ENCODE results near the gene RASA4. TPM values are rescaled to one million over a fixed set of nuclear protein-coding genes. Genes with fewer than 3 reads are reported as not detected.
"Not testable (repeated sequence)": the region's sequence is repeated elsewhere in the genome, so short reads cannot be mapped to it uniquely, and the experiment has no call there.

Gene RASA4
- total RNA-seq, 2 experiments from 2014 or later: 20.3 to 52.4 TPM

DNA sequence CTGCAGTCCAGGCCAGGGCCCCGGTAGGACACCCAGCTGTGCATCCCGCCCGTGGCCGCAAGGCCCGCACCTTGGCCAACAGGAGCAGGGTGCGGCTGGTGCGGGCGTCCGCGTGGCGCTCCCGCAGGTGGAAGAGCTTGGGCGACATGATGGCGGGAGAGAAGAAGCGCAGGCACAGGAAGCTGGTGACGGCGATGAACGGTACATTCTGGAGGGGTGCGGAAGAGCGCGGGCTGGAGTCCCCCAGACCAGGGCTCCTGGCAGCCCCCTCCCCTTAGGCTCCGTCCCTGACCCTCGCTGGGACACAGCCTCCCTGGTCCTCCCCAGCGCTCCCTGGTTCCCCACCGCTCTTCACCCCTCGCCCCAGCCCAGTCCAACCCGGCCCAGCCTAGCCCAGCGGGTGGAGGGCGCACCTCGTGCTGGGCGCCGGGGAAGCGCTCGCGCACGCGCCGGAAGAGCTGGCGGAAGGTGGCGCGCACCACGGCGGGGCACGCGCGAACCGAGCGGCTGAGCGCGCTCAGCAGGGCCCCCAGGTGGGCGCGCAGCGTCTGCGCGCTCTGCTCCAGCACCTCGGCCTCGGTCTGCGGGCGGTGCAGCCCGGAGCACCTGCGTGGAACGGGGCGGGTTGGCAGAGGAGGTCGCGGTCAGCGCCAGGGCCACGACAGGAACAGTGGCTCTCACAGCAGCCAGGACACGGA lies 22.8 kb downstream of the RASA4 start:
- H3K9me2 ChIP-seq (ENCODE audit: insufficient read depth, low read length); BruUV-seq (replicated peaks): not testable (repeated sequence)

DNA sequence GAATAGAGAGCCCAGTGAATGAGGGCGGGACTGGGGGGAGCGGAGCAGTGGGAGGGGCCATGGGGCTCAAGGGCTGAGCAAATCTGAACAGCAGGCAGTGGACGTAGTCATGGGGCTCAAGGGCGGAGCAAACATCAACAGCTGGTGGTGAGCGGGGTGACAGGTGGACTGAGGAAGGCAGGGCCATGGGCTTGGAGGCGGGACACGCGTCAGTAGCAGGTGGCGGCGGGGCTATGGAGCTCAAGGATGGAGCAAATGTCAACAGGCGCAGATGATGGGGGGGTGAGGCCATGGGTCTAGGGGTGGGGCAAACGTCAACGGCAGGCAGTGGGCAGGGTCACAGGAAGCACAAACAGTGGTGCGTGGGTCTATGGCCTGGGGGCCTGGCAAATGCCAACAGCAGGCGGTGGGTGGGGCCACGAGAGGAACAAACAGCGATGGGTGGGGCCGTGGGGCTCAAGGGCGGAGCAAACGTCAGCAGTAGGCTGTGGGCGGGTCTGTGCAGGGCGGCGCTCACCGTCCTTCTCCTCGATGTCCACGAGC lies 24.0 kb downstream of the RASA4 start:
- H3K36me3 ChIP-seq (ENCODE audit: insufficient read depth, low read length); H3K4me2 ChIP-seq (ENCODE audit: low read length); H3K79me2 ChIP-seq (ENCODE audit: insufficient read depth, low read depth, low read length); H3K9me2 ChIP-seq (ENCODE audit: insufficient read depth, low read length); H4K20me1 ChIP-seq (ENCODE audit: insufficient read depth, low read length); BruUV-seq (replicated peaks); DNase-seq (ENCODE audit: low spot score); H3K9me3 ChIP-seq (ENCODE audit: low read length); intact Hi-C loops (cut with micrococcal nuclease; ENCODE audit: unreplicated experiment); H2AFZ ChIP-seq (ENCODE audit: low read length); CTCF ChIA-PET (ENCODE audit: unreplicated experiment); H3K4me3 ChIP-seq (ENCODE audit: low read depth, low read length, poor library complexity, severe bottlenecking); POLR2A ChIA-PET; H3K4me1 ChIP-seq (ENCODE audit: insufficient read depth, low read length, poor library complexity, severe bottlenecking); H3K27ac ChIP-seq (ENCODE audit: low read depth, low read length, poor library complexity, severe bottlenecking): not testable (repeated sequence)

More for the DNA sequence above, 22.8 kb downstream of the RASA4 start:
- intact Hi-C loops (cut with micrococcal nuclease; ENCODE audit: unreplicated experiment); H3K4me2 ChIP-seq (ENCODE audit: low read length); H3K27ac ChIP-seq (ENCODE audit: low read depth, low read length, poor library complexity, severe bottlenecking); H3K79me2 ChIP-seq (ENCODE audit: insufficient read depth, low read depth, low read length); POLR2A ChIA-PET; H3K4me1 ChIP-seq (ENCODE audit: insufficient read depth, low read length, poor library complexity, severe bottlenecking); H3K36me3 ChIP-seq (ENCODE audit: insufficient read depth, low read length); H2AFZ ChIP-seq (ENCODE audit: low read length); DNase-seq (ENCODE audit: low spot score); H3K9me3 ChIP-seq (ENCODE audit: low read length); H4K20me1 ChIP-seq (ENCODE audit: insufficient read depth, low read length); H3K4me3 ChIP-seq (ENCODE audit: low read depth, low read length, poor library complexity, severe bottlenecking); CTCF ChIA-PET (ENCODE audit: unreplicated experiment): not testable (repeated sequence)

DNA sequence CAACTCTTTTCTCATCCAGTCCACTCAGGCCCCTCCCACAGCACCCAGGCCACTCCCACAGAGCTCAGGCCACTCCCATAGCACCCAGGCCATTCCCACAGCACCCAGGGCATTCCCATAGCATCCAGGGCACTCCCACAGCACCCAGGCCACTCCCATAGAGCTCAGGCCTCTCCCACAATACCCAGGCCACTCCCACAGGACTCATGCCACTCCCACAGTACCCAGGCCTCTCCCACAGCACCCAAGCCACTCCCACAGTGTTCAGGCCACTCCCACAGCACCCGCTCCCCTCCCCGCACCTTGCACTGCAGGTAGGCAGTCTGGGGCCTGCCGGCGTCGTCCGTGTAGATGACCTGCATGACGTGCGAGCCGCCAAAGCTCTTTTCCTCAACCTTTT lies 26.7 kb downstream of the RASA4 start:
- H3K9me2 ChIP-seq (ENCODE audit: insufficient read depth, low read length); H3K4me2 ChIP-seq (ENCODE audit: low read length); H3K36me3 ChIP-seq (ENCODE audit: insufficient read depth, low read length); H3K4me1 ChIP-seq (ENCODE audit: insufficient read depth, low read length, poor library complexity, severe bottlenecking); POLR2A ChIA-PET; CTCF ChIA-PET (ENCODE audit: unreplicated experiment); H3K9me3 ChIP-seq (ENCODE audit: low read length); H3K4me3 ChIP-seq (ENCODE audit: low read depth, low read length, poor library complexity, severe bottlenecking); DNase-seq (ENCODE audit: low spot score); BruUV-seq (replicated peaks); intact Hi-C loops (cut with micrococcal nuclease; ENCODE audit: unreplicated experiment); H3K79me2 ChIP-seq (ENCODE audit: insufficient read depth, low read depth, low read length); H4K20me1 ChIP-seq (ENCODE audit: insufficient read depth, low read length); H2AFZ ChIP-seq (ENCODE audit: low read length); H3K27ac ChIP-seq (ENCODE audit: low read depth, low read length, poor library complexity, severe bottlenecking): not testable (repeated sequence)

DNA sequence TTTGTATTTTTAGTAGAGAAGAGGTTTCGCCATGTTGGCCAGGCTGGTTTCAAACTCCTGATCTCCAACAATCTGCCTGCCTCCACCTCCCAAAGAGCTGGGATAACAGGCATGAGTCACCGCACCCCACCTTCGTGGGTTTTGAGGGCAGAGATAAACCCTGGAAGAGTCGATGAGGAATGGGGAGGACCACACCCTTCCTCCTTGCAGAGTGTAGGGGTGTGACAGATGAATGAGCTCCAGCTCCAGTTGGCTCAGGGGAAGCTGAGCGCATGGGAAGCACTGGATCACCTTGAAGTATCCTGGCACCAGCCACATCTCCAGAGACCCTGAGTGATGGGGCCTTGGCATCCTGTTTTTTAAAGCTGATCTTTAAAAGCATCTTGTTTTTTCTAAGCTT lies 33.1 kb downstream of the RASA4 start:
- H3K4me3 ChIP-seq (ENCODE audit: low read depth, low read length, poor library complexity, severe bottlenecking); H3K27ac ChIP-seq (ENCODE audit: low read depth, low read length, poor library complexity, severe bottlenecking); CTCF ChIA-PET (ENCODE audit: unreplicated experiment); H3K36me3 ChIP-seq (ENCODE audit: insufficient read depth, low read length); H3K79me2 ChIP-seq (ENCODE audit: insufficient read depth, low read depth, low read length); H3K9me3 ChIP-seq (ENCODE audit: low read length); H3K4me2 ChIP-seq (ENCODE audit: low read length); BruUV-seq (replicated peaks); DNase-seq (ENCODE audit: low spot score); H3K4me1 ChIP-seq (ENCODE audit: insufficient read depth, low read length, poor library complexity, severe bottlenecking); H4K20me1 ChIP-seq (ENCODE audit: insufficient read depth, low read length); H3K9me2 ChIP-seq (ENCODE audit: insufficient read depth, low read length); H2AFZ ChIP-seq (ENCODE audit: low read length); intact Hi-C loops (cut with micrococcal nuclease; ENCODE audit: unreplicated experiment); POLR2A ChIA-PET: not testable (repeated sequence)

DNA sequence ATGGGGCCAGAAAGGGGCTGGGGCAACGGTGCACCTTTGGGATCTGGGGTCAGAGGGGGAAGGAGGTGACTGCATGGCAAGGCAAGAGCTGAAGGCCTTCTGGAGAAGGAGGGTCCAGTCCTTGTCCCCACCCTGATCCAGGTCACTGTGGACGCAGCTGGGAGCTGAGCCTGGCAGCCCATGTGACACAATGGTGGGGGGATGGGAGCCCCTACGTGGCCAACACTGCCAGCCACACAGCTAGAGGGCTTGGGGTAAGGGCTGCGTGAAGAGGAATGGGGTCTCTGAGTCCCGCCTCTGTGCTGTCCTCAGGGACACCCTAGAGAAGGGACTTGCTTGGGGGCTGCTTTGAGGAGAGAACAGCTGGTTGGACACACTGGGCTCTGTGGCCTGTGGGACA lies 34.8 kb downstream of the RASA4 start:
- intact Hi-C loops (cut with micrococcal nuclease; ENCODE audit: unreplicated experiment); POLR2A ChIA-PET; H3K27ac ChIP-seq (ENCODE audit: low read depth, low read length, poor library complexity, severe bottlenecking); BruUV-seq (replicated peaks); CTCF ChIA-PET (ENCODE audit: unreplicated experiment); H3K36me3 ChIP-seq (ENCODE audit: insufficient read depth, low read length); H3K9me2 ChIP-seq (ENCODE audit: insufficient read depth, low read length); H3K79me2 ChIP-seq (ENCODE audit: insufficient read depth, low read depth, low read length); DNase-seq (ENCODE audit: low spot score); H3K4me3 ChIP-seq (ENCODE audit: low read depth, low read length, poor library complexity, severe bottlenecking); H3K9me3 ChIP-seq (ENCODE audit: low read length); H4K20me1 ChIP-seq (ENCODE audit: insufficient read depth, low read length); H2AFZ ChIP-seq (ENCODE audit: low read length); H3K4me2 ChIP-seq (ENCODE audit: low read length); H3K4me1 ChIP-seq (ENCODE audit: insufficient read depth, low read length, poor library complexity, severe bottlenecking): not testable (repeated sequence)

DNA sequence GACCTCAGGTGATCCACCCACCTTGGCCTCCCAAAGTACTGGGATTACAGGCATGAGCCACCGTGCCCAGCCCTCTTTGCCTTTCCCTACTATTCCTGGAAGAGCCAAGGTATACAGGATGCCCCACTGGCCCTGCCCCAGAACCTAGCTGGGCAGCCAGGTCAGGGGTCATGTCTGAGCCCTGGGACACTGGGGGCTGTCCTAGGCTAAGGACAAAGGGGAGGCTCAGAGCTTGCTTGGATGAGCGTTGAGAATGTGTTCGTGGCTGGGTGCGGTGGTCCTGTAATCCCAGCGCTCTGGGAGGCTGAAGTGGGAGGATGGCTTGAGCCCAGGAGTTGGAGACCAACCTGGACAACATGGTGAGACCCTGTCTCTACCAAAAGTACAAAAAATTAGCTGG lies 38.1 kb downstream of the RASA4 start:
- DNase-seq (ENCODE audit: low spot score); H3K27ac ChIP-seq (ENCODE audit: low read depth, low read length, poor library complexity, severe bottlenecking); CTCF ChIA-PET (ENCODE audit: unreplicated experiment); H3K9me2 ChIP-seq (ENCODE audit: insufficient read depth, low read length); H4K20me1 ChIP-seq (ENCODE audit: insufficient read depth, low read length); H3K79me2 ChIP-seq (ENCODE audit: insufficient read depth, low read depth, low read length); H2AFZ ChIP-seq (ENCODE audit: low read length); intact Hi-C loops (cut with micrococcal nuclease; ENCODE audit: unreplicated experiment); POLR2A ChIA-PET; H3K36me3 ChIP-seq (ENCODE audit: insufficient read depth, low read length); BruUV-seq (replicated peaks); H3K9me3 ChIP-seq (ENCODE audit: low read length); H3K4me3 ChIP-seq (ENCODE audit: low read depth, low read length, poor library complexity, severe bottlenecking); H3K4me1 ChIP-seq (ENCODE audit: insufficient read depth, low read length, poor library complexity, severe bottlenecking); H3K4me2 ChIP-seq (ENCODE audit: low read length): not testable (repeated sequence)
